GM23338 (cell line): Measurements from ENCODE around the gene TMEM151B. TPM values are rescaled to one million over a fixed set of nuclear protein-coding genes. Genes with fewer than 3 reads are reported as not detected.

Experiments used
- ATAC-seq: fragments of 200-7000 bp; cut with Tn5 transposase; 3 replicates; pipeline ENCODE4 v1.9.1; 2020
- DNase-seq: peaks from one replicate; pipeline ENCODE4 v3.0.0-alpha.2; 2015; ENCODE audit warnings: low spot score
- H2AFZ ChIP-seq: fragments of 200-600 bp; sonication (generic); 2 replicates; pipeline ENCODE4 v1.8.0; 2016; ENCODE audit warnings: antibody characterized with exemption, mild to moderate bottlenecking, moderate library complexity
- H3F3A ChIP-seq: fragments of 200-600 bp; sonication (generic); replicated peaks from 2 replicates; pipeline ENCODE4 v1.8.0; 2017; ENCODE audit warnings: antibody characterized with exemption, mixed run types, low read depth
- H3K27ac ChIP-seq: fragments of 200-600 bp; sonication (generic); 2 replicates; pipeline ENCODE4 v1.6.1; 2016; ENCODE audit warnings: low read depth
- H3K27me3 ChIP-seq: fragments of 200-600 bp; sonication (generic); 2 replicates; pipeline ENCODE4 v1.8.0; 2016; ENCODE audit warnings: mild to moderate bottlenecking, mixed run types, moderate library complexity; ENCODE audit not compliant: insufficient read depth
- H3K36me3 ChIP-seq: fragments of 200-600 bp; sonication (generic); 2 replicates; pipeline ENCODE4 v1.8.0; 2016; ENCODE audit warnings: mild to moderate bottlenecking; ENCODE audit not compliant: insufficient read depth
- H3K4me1 ChIP-seq: fragments of 200-600 bp; sonication (generic); 2 replicates; pipeline ENCODE4 v1.8.0; 2016; ENCODE audit warnings: mild to moderate bottlenecking, moderate library complexity; ENCODE audit not compliant: insufficient read depth
- H3K4me2 ChIP-seq: fragments of 200-600 bp; sonication (generic); 2 replicates; pipeline ENCODE4 v1.7.1; 2017; ENCODE audit warnings: mixed run types
- H3K4me3 ChIP-seq: fragments of 200-600 bp; sonication (generic); 2 replicates; pipeline ENCODE4 v1.6.1; 2016; ENCODE audit warnings: mixed run types
- H3K79me2 ChIP-seq: fragments of 200-600 bp; sonication (generic); replicated peaks from 2 replicates; pipeline ENCODE4 v1.8.0; 2017; ENCODE audit warnings: mild to moderate bottlenecking; ENCODE audit not compliant: insufficient read depth
- H3K9me2 ChIP-seq: fragments of 200-600 bp; sonication (generic); 2 replicates; pipeline ENCODE4 v1.8.0; 2017; ENCODE audit not compliant: insufficient read depth
- H4K20me1 ChIP-seq: fragments of 200-600 bp; sonication (generic); replicated peaks from 2 replicates; pipeline ENCODE4 v1.8.0; 2017; ENCODE audit warnings: mild to moderate bottlenecking; ENCODE audit not compliant: insufficient read depth
- H3K27ac Mint-ChIP-seq: 2 replicates; pipeline ENCODE4 v1.8.0; 2020; ENCODE audit warnings: inconsistent platforms, mild to moderate bottlenecking, moderate library complexity, mixed read lengths
- H3K27me3 Mint-ChIP-seq: 3 replicates; pipeline ENCODE4 v1.8.0; 2022; ENCODE audit warnings: low read depth, mild to moderate bottlenecking, moderate library complexity, mixed read lengths, inconsistent platforms; ENCODE audit not compliant: insufficient read depth, poor library complexity
- H3K36me3 Mint-ChIP-seq: 3 replicates; pipeline ENCODE4 v1.8.0; 2021; ENCODE audit warnings: low read depth, mild to moderate bottlenecking, inconsistent platforms, moderate library complexity, mixed read lengths
- H3K4me1 Mint-ChIP-seq: 3 replicates; pipeline ENCODE4 v1.8.0; 2020; ENCODE audit warnings: mild to moderate bottlenecking, inconsistent platforms, mixed read lengths
- H3K4me3 Mint-ChIP-seq: 3 replicates; pipeline ENCODE4 v1.8.0; 2021; ENCODE audit warnings: moderate library complexity, mild to moderate bottlenecking, inconsistent platforms, mixed read lengths
- H3K9me3 Mint-ChIP-seq: 3 replicates; pipeline ENCODE4 v1.8.0; 2020; ENCODE audit warnings: moderate library complexity, mild to moderate bottlenecking, inconsistent platforms, mixed read lengths
- CREB1 ChIP-seq: fragments of 250-450 bp; sonication (Bioruptor Pico); IDR thresholded peaks from 2 replicates; pipeline ENCODE4 v1.5.0; 2020; ENCODE audit warnings: low read depth, mild to moderate bottlenecking, moderate library complexity
- CTCF ChIP-seq, 2 experiments: fragments of 200-600 bp in 1 of 2; sonication (generic) in 1 of 2; conservative IDR thresholded peaks; 2 replicates each; pipeline versions ENCODE4 v1.5.1 to v1.6.1; 2016 to 2017; ENCODE audit warnings: antibody characterized with exemption in 2 of 2, low read depth in 2 of 2, mild to moderate bottlenecking in 2 of 2, moderate library complexity in 1 of 2
- ETS1 ChIP-seq: IDR thresholded peaks from 2 replicates; pipeline ENCODE4 v1.6.1; 2016; ENCODE audit warnings: antibody characterized with exemption
- EZH2 ChIP-seq: fragments of 200-600 bp; sonication (generic); IDR thresholded peaks from one replicate; pipeline ENCODE4 v1.8.0; 2017; ENCODE audit warnings: antibody characterized with exemption, mild to moderate bottlenecking, low read depth; ENCODE audit not compliant: unreplicated experiment
- EZH2phosphoT487 ChIP-seq: fragments of 200-600 bp; sonication (generic); IDR thresholded peaks from one replicate; pipeline ENCODE4 v1.8.1; 2018; ENCODE audit warnings: antibody characterized with exemption; ENCODE audit not compliant: unreplicated experiment
- JUNB ChIP-seq: IDR thresholded peaks from one replicate; pipeline ENCODE4 v1.6.1; 2016; ENCODE audit warnings: antibody characterized with exemption; ENCODE audit not compliant: unreplicated experiment
- NANOG ChIP-seq: IDR thresholded peaks from 2 replicates; pipeline ENCODE4 v1.6.1; 2016; ENCODE audit warnings: antibody characterized with exemption, borderline replicate concordance
- POLR2AphosphoS5 ChIP-seq: IDR thresholded peaks from 2 replicates; pipeline ENCODE4 v1.6.1; 2016; ENCODE audit warnings: antibody characterized with exemption, low read depth
- REST ChIP-seq: IDR thresholded peaks from one replicate; pipeline ENCODE4 v1.6.1; 2018; ENCODE audit warnings: antibody characterized with exemption; ENCODE audit not compliant: unreplicated experiment
- STAT1 ChIP-seq: IDR thresholded peaks from one replicate; pipeline ENCODE4 v1.6.1; 2016; ENCODE audit warnings: antibody characterized with exemption; ENCODE audit not compliant: unreplicated experiment
- ZNF114 ChIP-seq: fragments of 250-450 bp; sonication (Bioruptor Pico); IDR thresholded peaks from 2 replicates; pipeline ENCODE4 v1.5.0; 2020; ENCODE audit warnings: mild to moderate bottlenecking, moderate library complexity
- ZNF331 ChIP-seq: fragments of 250-450 bp; sonication (Bioruptor Pico); IDR thresholded peaks from 2 replicates; pipeline ENCODE4 v1.5.0; 2020; ENCODE audit warnings: low read depth, mild to moderate bottlenecking, moderate library complexity
- polyA plus RNA-seq: library from polyadenylated mRNA; unstranded; fragments of >200 nt; fragmentation: Nextera tagmentation; extraction: Ambion mirVana; gene quantifications from 2 replicates; pipeline ENCODE4 v1.2.1, GENCODE V29; 2016
- total RNA-seq: library from RNA; depleted of rRNA; stranded (reverse); fragments of >200 nt; shearing (Covaris generic); gene quantifications from 2 replicates; pipeline ENCODE4 v1.2.3, GENCODE V29; 2014

Gene TMEM151B
- total and polyA plus RNA-seq, 2 experiments from 2014 or later = 0.91 to 14.6 TPM

- DNase-seq (no peak), ATAC-seq (peak; percentile 2)
- Histone ChIP-seq H3K27me3 (no peaks in the 10 kb centered on the region), H3K36me3 (peaks cover 49% of the 10 kb centered on the region), H4K20me1 (peaks cover 39% of the 10 kb centered on the region), H3K4me2 (no peak overlapping the region), H3K79me2 (peaks cover 39% of the 10 kb centered on the region), H2AFZ (no peak overlapping the region), H3F3A (peaks cover 70% of the 10 kb centered on the region), H3K4me1 (peaks cover 9% of the 10 kb centered on the region; the same call in 1 of the 2 replicates), H3K4me3 (no peak overlapping the region), H3K9me2 (no peaks in the 10 kb centered on the region), H3K27ac (peak overlapping the region; percentile 81)
- TF ChIP-seq NANOG (no peak), POLR2AphosphoS5 (peak; percentile 51), EZH2 (no peak), CREB1 (CRISPR knock-in tag) (no peak), ETS1 (no peak), EZH2phosphoT487 (no peak)
- peaks cover 79% of the 10 kb centered on the region for H3K36me3 Mint-ChIP-seq
- H3K4me3 Mint-ChIP-seq = peak overlapping the region; percentile 96
- H3K4me1 Mint-ChIP-seq = peaks cover 62% of the 10 kb centered on the region
- peaks cover 7% of the 10 kb centered on the region for H3K9me3 Mint-ChIP-seq
- peak overlapping the region; percentile 58 for H3K27ac Mint-ChIP-seq
- peaks cover 62% of the 10 kb centered on the region for H3K27me3 Mint-ChIP-seq
Observed at GRCh38 chr6:44254191-44255104, 15.8 kb upstream of the TMEM151B start.

GRCh38 chr6:44255105-44255808 lies 15.0 kb upstream of the TMEM151B start:
- Mint-ChIP-seq H3K4me1 (peaks cover 54% of the 10 kb centered on the region), H3K9me3 (peaks cover 7% of the 10 kb centered on the region), H3K27ac (no peak overlapping the region; the same call in 1 of the 2 replicates), H3K4me3 (peak overlapping the region; percentile 96), H3K36me3 (peaks cover 71% of the 10 kb centered on the region), H3K27me3 (peaks cover 56% of the 10 kb centered on the region)
- Histone ChIP-seq H4K20me1 (peaks cover 31% of the 10 kb centered on the region), H3K4me1 (peaks cover 8% of the 10 kb centered on the region; the same call in 1 of the 2 replicates), H3F3A (peaks cover 62% of the 10 kb centered on the region), H3K36me3 (peaks cover 41% of the 10 kb centered on the region), H3K9me2 (no peaks in the 10 kb centered on the region), H3K4me3 (peak overlapping the region; percentile 94), H3K27me3 (no peaks in the 10 kb centered on the region), H3K27ac (peak overlapping the region; percentile 97; the same call in 1 of the 2 replicates), H3K79me2 (peaks cover 31% of the 10 kb centered on the region), H3K4me2 (peak overlapping the region; percentile 97; the same call in 1 of the 2 replicates), H2AFZ (no peak overlapping the region)
- TF ChIP-seq JUNB = no peak
- TF ChIP-seq EZH2 = no peak
- no peak; the same call in 1 of the 2 replicates for TF ChIP-seq POLR2AphosphoS5
- TF ChIP-seq ETS1 = no peak
- TF ChIP-seq NANOG = no peak
- TF ChIP-seq ZNF114 (CRISPR knock-in tag) = no peak
- TF ChIP-seq REST = no peak
- no peak for TF ChIP-seq ZNF331 (CRISPR knock-in tag)
- TF ChIP-seq STAT1 = no peak
- no peak for TF ChIP-seq EZH2phosphoT487
- no peak for TF ChIP-seq CREB1 (CRISPR knock-in tag)
- no peak for TF ChIP-seq CTCF (conservative IDR thresholded peaks at IDR 0.05; ENCODE audit: low read depth in 2 of 2)
- ATAC-seq (peak; percentile 9), DNase-seq (peak; percentile 47)
